Muscle of leg (tissue), 11 donors: ENCODE data around the gene SPA17. TPM values are rescaled to one million over a fixed set of nuclear protein-coding genes. Genes with fewer than 3 reads are reported as not detected.

Experiments
- DNase-seq: peaks from one replicate; pipeline ENCODE4 v3.0.0; 2013
- H3K27ac ChIP-seq: one replicate; pipeline ENCODE4 v1.5.1; 2013; ENCODE audit warnings: mild to moderate bottlenecking, low read length, control low read depth
- H3K27me3 ChIP-seq: one replicate; pipeline ENCODE4 v1.6.1; 2013; ENCODE audit warnings: low read length; ENCODE audit not compliant: control insufficient read depth, insufficient read depth
- H3K36me3 ChIP-seq: one replicate; pipeline ENCODE4 v1.6.1; 2013; ENCODE audit warnings: low read length; ENCODE audit not compliant: control insufficient read depth, insufficient read depth
- H3K4me1 ChIP-seq: one replicate; pipeline ENCODE4 v1.6.1; 2013; ENCODE audit warnings: low read length; ENCODE audit not compliant: control insufficient read depth, insufficient read depth
- H3K4me3 ChIP-seq: one replicate; pipeline ENCODE4 v1.5.1; 2013; ENCODE audit warnings: low read length, control low read depth
- H3K9me3 ChIP-seq: replicated peaks from 2 replicates; pipeline ENCODE4 v1.6.1; 2013; ENCODE audit warnings: low read depth, low read length; ENCODE audit not compliant: control insufficient read depth
- WGBS: methylation state at CpG from one replicate; pipeline ENCODE4 v1.1.5; 2013; ENCODE audit warnings: missing lambda C conversion rate; ENCODE audit not compliant: insufficient coverage; 5-methylcytosine and 5-hydroxymethylcytosine counted together
- polyA plus RNA-seq, 8 donors: library from polyadenylated mRNA; unstranded; fragments of 120-200 nt; gene quantifications; one replicate each; pipeline versions ENCODE4 v1.2.1 to v1.2.3, GENCODE V29; 2013; ENCODE audit warnings: inconsistent platforms in 1 of 8, low replicate concordance in 1 of 8; ENCODE audit not compliant: insufficient read length in 8 of 8, insufficient read depth in 1 of 8
- total RNA-seq: library from RNA; stranded (reverse); fragments of 120-200 nt; gene quantifications from one replicate; pipeline ENCODE4 v1.2.4, GENCODE V29; 2013

SPA17 gene
- total and polyA plus RNA-seq, 9 donors: 3.5 to 6.6 (median 4.4) TPM

DNA sequence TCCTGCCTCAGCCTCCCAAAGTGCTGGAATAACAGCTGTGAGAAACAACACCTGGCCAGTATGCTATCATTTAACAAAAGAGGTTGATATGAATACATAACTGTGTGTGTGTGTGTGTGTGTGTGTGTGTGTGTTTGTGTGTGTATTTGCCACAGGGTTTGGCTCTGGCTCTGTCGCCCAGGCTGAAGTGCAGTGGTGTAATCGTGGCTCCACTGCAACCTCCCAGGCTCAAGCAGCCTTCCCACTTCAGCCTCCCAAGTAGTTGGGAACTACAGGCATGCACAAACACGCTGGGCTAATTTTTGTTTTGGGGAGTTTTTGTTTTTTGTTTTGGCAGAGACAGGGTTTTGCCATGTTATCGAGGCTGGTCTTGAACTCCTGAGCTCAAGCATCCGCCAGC is 4.7 kb downstream of the SPA17 start:
- H3K27ac ChIP-seq: no peak overlapping the region
- no peak for DNase-seq
- peaks cover 10% of the 10 kb centered on the region for H3K9me3 ChIP-seq
- peaks cover 9% of the 10 kb centered on the region for H3K4me1 ChIP-seq
- peaks cover under 1% of the 10 kb centered on the region for H3K27me3 ChIP-seq
- H3K4me3 ChIP-seq: no peak overlapping the region
- H3K36me3 ChIP-seq: no peaks in the 10 kb centered on the region
- WGBS: 100% methylated on average over 1 of the region's 5 CpGs

DNA sequence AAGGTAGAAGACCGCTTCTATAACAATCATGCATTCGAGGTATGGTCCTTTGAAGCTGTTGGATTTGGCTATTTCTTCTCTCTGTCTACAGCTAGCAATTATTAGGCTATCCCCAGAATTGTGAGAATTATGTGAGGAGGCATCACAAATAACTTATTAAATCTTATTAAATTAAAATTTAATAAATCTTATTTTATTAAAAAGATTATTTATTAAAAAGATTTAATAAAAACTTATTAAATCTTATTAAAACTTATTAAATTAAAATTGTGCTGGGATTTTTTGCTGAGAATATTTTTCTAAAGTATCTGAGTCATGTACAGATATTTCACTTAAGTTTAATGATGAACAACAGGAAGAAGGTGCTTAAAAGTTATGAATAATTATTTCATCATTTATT is 7.7 kb downstream of the SPA17 start:
- Histone ChIP-seq H3K27ac (no peak overlapping the region), H3K27me3 (no peaks in the 10 kb centered on the region), H3K36me3 (no peaks in the 10 kb centered on the region), H3K9me3 (peaks cover 12% of the 10 kb centered on the region), H3K4me3 (no peak overlapping the region), H3K4me1 (no peaks in the 10 kb centered on the region)
- no CpG with 5 or more reads among the region's 2 CpGs for WGBS
- no peak for DNase-seq

DNA sequence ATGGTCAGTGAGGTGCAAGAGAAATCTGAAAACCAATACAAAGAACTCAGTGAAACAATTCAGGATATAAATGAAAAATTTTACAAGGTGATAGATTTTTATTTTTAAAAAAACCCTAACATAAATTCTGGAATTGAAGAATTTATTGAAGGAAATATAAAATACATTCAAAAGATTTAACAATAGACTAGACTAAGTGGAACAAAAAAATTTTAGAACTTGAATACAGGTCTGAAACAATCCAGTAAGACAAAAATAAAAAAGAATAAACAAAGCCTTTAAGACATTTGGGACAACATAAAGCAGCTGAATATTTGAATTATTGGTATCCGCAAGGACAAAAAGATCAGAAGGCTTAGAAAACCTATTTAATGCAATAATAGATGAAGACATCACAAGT is 8.7 kb downstream of the SPA17 start:
- no peak for DNase-seq
- no CpG with 5 or more reads among the region's 1 CpG for WGBS
- Histone ChIP-seq H3K36me3 (no peaks in the 10 kb centered on the region), H3K27me3 (no peaks in the 10 kb centered on the region), H3K4me3 (no peak overlapping the region), H3K9me3 (peaks cover 12% of the 10 kb centered on the region), H3K27ac (no peak overlapping the region), H3K4me1 (no peaks in the 10 kb centered on the region)

DNA sequence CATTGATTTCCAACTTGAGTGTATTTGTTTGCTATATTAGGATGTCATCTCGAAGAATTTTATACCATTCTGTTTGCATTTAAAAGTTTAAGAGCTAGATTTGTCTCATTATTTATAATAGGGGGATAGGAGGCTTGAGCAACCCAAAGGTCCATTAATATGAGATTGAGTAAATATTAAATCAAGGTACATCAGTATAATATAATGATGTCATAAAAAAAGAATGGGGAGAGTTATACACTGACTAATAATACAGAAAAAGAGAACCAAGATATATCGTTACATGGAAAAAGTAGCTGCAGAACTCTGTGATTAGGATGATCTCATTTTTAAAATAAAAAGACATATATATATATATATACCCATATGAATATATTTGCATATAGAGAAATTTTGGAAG is 19.4 kb downstream of the SPA17 start:
- H3K9me3 ChIP-seq: no peaks in the 10 kb centered on the region
- H3K4me3 ChIP-seq: no peak overlapping the region
- H3K4me1 ChIP-seq: no peaks in the 10 kb centered on the region
- H3K36me3 ChIP-seq: no peaks in the 10 kb centered on the region
- DNase-seq: no peak
- H3K27ac ChIP-seq: no peak overlapping the region
- no CpG with 5 or more reads among the region's 2 CpGs for WGBS
- H3K27me3 ChIP-seq: no peaks in the 10 kb centered on the region

DNA sequence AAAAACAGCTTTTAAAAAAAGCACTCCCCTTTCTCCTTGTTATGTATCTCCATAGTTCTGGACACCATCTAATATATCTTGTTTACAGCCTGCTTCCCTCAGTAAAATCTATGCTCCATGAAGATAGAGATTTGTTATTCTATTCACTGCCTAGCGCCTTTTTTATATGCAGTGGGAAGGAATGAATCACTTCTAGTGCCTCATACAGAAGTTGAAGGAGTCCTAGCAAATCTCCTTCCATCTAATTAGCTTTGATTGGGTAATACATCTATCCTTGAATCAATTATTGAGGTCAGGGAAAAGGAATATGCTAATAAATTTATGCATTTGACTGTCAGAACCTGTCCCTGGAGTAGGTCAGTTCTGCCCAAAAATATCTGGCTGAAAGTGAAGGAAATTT is 25.8 kb downstream of the SPA17 start:
- Histone ChIP-seq H3K36me3 (no peaks in the 10 kb centered on the region), H3K27ac (no peak overlapping the region), H3K27me3 (no peaks in the 10 kb centered on the region), H3K9me3 (no peaks in the 10 kb centered on the region), H3K4me3 (no peak overlapping the region), H3K4me1 (no peaks in the 10 kb centered on the region)
- DNase-seq: no peak
- no CpG with 5 or more reads among the region's 1 CpG for WGBS

DNA sequence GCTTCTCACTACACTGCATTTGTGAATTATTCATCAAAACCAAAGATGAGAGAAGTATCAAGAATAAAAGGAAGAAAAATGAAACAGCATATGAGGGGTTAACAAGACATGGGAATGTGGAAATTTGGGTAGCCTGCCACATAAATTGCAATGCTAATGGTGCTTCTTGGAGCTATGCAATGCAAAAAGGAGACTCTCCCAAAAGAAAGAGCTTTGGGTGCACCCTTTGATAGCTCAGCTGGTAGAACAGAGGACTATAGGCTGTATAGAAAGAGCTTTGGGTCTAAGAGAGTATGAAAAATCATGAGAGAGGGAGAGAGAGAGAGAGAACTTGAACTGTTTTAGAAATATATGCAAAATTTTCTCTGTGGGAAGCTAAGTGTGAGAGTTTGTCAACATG is 26.3 kb downstream of the SPA17 start:
- no peak for DNase-seq
- Histone ChIP-seq H3K27ac (no peak overlapping the region), H3K27me3 (no peaks in the 10 kb centered on the region), H3K4me3 (no peak overlapping the region), H3K4me1 (no peaks in the 10 kb centered on the region), H3K9me3 (no peaks in the 10 kb centered on the region), H3K36me3 (no peaks in the 10 kb centered on the region)

DNA sequence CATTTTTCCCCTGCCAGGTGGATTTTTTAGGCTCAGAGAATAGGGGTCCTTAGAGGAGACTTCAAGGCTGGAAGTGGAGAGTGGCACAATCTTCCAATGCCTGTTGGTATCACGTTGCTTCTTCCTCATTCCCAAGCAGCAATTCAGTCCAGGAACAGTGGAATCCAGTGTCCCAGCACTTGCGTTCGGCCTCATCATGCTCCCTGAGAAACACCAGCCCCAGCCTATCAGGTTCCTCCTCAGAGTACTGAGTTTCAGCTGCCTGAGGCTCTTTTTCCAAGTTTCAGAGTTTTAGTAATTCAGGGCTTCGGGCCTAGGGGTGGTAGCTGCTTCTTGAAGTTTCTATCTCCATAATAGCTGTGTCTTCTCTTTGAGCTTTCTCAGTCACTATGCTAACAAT is 34.1 kb downstream of the SPA17 start:
- Histone ChIP-seq H3K9me3 (peaks cover 2% of the 10 kb centered on the region), H3K4me3 (no peak overlapping the region), H3K4me1 (no peaks in the 10 kb centered on the region), H3K27ac (no peak overlapping the region), H3K27me3 (no peaks in the 10 kb centered on the region), H3K36me3 (no peaks in the 10 kb centered on the region)
- DNase-seq: no peak
- WGBS: 86% methylated on average over 3 of the region's 4 CpGs

DNA sequence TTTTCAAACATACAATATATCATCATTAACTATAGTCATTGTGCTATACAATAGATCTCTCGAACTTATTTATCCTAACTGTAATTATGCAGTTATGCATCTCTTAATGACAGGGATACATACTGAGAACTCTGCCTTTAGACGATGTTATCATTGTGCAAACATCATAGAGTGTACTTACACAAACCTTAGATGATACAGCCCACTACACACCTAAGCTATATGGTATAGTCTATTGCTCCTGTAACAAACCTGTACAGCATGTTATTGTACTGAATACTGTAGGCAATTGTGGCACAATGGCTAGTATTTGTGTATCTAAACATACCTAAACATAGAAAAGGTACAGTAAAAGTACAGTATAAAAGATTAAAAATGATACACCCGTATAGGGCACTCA is 38.7 kb downstream of the SPA17 start:
- no peak for DNase-seq
- no CpG with 5 or more reads among the region's 3 CpGs for WGBS
- no peaks in the 10 kb centered on the region for H3K36me3 ChIP-seq

DNA sequence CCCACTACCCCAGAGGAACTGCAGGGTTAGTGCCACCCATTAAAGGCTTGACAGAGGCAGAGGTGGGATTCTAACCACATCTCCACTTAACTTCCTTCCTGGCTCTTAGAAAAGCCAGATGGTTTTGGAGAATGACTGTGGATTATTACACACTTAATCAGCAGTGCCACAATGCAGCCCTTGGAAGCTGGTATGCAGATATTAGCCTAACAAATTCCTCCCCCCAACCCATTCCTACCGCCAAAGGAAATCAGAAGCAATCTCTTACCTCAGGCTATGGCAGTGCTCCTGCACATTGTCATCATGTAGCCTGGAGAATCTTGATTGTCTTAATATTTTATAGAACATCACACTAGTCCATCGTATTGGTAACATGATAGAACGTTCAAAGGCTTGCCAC is 42.9 kb downstream of the SPA17 start:
- Histone ChIP-seq H3K27ac (no peak overlapping the region), H3K9me3 (no peaks in the 10 kb centered on the region), H3K36me3 (no peaks in the 10 kb centered on the region), H3K27me3 (peaks cover 55% of the 10 kb centered on the region), H3K4me3 (no peak overlapping the region), H3K4me1 (peaks cover 14% of the 10 kb centered on the region)
- no peak for DNase-seq
- no CpG with 5 or more reads among the region's 3 CpGs for WGBS

More for the DNA sequence above, 38.7 kb downstream of the SPA17 start:
- Histone ChIP-seq H3K4me3 (no peak overlapping the region), H3K9me3 (peaks cover 2% of the 10 kb centered on the region), H3K27me3 (peaks cover 15% of the 10 kb centered on the region), H3K27ac (no peak overlapping the region), H3K4me1 (peaks cover under 1% of the 10 kb centered on the region)

DNA sequence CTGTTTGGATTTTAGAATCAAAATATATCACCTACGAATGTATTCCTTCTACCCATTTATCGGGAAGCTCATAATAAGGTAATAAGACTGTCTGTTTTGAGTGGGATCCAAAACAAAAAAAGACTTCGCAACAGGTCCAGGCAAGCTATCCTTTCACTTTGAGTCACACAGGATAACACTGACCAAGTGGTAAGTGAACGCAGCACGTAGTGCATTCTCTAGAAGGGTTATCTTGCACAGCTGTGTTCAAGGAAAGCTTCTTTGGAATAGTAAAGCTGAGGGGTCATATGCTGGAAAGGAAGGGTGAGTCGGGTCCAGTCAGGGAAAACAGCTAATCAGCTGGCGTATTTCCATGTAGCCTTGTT is 43.7 kb downstream of the SPA17 start:
- DNase-seq: no peak
- Histone ChIP-seq H3K27ac (no peak overlapping the region), H3K4me3 (no peak overlapping the region), H3K36me3 (no peaks in the 10 kb centered on the region), H3K27me3 (peaks cover 61% of the 10 kb centered on the region), H3K9me3 (no peaks in the 10 kb centered on the region), H3K4me1 (peaks cover 14% of the 10 kb centered on the region)
- WGBS: 15% methylated on average over 3 of the region's 7 CpGs

DNA sequence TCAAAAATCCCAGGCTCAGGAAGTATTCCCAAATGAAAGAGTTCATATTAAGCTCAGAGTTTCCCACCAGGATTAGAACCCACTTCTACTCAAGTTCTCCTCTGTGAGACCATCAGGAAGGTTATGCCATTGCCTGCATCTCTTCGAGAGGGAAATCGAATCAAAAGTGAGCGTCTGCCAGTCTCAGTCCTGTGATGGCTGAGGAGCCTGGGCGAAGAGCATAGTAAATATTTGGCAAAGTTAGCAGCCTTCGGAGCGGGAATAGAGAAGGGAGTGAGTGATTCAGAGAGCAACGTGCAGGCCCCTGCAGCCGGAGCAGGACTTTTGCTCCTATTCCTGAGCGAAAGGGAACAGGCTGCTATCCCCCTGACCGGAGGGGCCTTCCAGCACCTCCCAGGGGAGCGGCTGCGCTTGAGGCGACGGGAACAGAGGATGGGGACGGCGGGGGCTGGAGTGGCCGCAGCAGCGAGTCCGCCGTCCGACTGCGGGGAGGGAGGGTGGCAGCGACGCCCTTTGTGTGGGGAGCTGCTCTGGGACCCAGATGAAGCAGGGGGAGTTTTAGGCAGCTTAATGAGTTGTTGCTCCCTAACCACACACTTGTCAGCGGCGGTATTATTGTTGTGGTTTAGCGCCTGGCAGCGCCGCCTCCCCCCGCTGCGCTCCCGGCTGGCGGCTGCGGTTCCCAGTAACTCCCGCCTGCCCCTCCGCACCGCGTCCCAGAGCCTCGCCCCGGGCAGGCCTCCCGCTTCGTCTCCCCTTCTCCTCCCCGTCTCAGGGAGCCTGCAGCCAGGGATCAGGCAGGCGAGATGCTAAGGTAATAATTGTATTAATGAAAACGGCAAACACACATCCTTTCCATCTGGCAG is 44.3 kb downstream of the SPA17 start:
- Histone ChIP-seq H3K27ac (no peak overlapping the region), H3K27me3 (peaks cover 67% of the 10 kb centered on the region), H3K36me3 (no peaks in the 10 kb centered on the region), H3K9me3 (no peaks in the 10 kb centered on the region), H3K4me1 (peaks cover 14% of the 10 kb centered on the region), H3K4me3 (peak overlapping the region; percentile 25)
- 1% methylated on average over 32 of the region's 45 CpGs for WGBS
- peak; percentile 28 for DNase-seq
